Skeletal muscle tissue (tissue), 4 donors: ENCODE data around the gene SAPCD2. TPM values are rescaled to one million over a fixed set of nuclear protein-coding genes. Genes with fewer than 3 reads are reported as not detected.
A peak's percentile ranks its signal among the peaks of the same experiment; 100 is the strongest.

Source experiments
- H3K27ac ChIP-seq: one replicate; pipeline ENCODE4 v1.7.0; 2013; ENCODE audit warnings: mild to moderate bottlenecking, low read depth, low read length, inconsistent platforms
- H3K27me3 ChIP-seq, 3 donors: one replicate each; pipeline ENCODE4 v1.7.0; 2013; ENCODE audit warnings: low read length in 3 of 3; ENCODE audit not compliant: control insufficient read depth in 3 of 3, insufficient read depth in 3 of 3
- H3K36me3 ChIP-seq, 3 donors: one replicate each; pipeline ENCODE4 v1.7.0; 2013; ENCODE audit warnings: low read length in 3 of 3; ENCODE audit not compliant: control insufficient read depth in 3 of 3, insufficient read depth in 3 of 3
- H3K4me1 ChIP-seq, 3 donors: one replicate each; pipeline ENCODE4 v1.7.0; 2013; ENCODE audit warnings: low read length in 3 of 3, mild to moderate bottlenecking in 3 of 3; ENCODE audit not compliant: control insufficient read depth in 3 of 3, insufficient read depth in 3 of 3
- H3K4me3 ChIP-seq, 3 donors: one replicate each; pipeline ENCODE4 v1.7.0; 2013; ENCODE audit warnings: low read length in 3 of 3
- H3K9ac ChIP-seq, 3 donors: one replicate each; pipeline ENCODE4 v1.7.0; 2013; ENCODE audit warnings: low read length in 3 of 3, mild to moderate bottlenecking in 3 of 3, moderate library complexity in 2 of 3, low read depth in 1 of 3
- H3K9me3 ChIP-seq, 3 donors: one replicate each; pipeline ENCODE4 v1.7.0; 2013; ENCODE audit warnings: low read length in 3 of 3; ENCODE audit not compliant: control insufficient read depth in 3 of 3
- total RNA-seq: library from RNA; depleted of rRNA; stranded (reverse); fragments of >200 nt; gene quantifications from one replicate; pipeline ENCODE4 v1.2.3, GENCODE V29; 2014
- donor health status: Osteomylitis.

SAPCD2 gene
- total RNA-seq, 1 donor from 2014 or later, result 1.0 TPM

DNA sequence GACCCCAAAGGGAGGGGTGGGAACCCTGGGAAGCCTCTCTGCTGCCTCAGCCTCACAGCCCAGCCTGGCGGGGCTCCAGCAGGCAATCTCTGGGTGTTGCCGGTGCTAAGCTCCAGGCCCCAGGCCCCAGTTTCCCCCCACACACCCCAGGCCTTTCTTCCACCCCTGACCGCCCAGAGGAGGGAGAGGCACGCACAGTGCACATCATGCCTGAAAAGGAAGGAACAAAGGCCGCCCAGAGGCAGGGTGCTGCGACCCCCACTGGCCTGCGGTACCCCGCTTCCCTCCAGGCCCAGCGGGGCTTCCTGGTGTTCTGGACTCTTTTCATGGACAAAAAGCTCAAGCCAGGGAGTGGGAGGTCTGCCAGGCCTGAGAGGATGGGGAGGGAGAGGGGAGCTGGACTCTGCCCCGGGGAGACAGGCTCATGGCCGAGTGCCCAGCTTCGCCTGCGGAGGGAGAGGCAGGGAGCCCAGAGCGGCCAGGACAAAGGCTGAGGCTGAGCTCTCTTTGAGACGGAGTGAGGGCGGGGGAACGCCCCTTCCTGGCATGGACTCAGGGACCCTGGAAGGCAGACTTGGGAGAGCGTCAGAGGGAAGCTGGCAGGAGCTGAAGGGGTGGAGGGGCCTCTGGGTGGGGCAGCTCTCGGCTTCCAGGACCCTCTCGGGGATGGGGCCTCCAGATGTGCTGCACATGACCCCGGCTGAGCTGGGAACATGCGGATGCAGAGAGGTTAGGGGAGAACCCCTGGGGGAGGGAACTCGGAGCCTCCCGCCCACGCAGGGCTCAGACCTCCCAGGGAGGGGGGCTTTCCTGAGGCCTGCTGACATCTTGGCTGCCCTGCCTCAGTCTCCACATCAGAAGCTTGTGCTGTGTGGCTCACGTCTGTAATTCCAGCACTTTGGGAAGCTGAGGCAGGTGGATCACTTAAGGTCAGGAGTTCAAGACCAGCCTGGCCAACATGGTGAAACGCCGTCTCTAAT, 14.7 kb downstream of the SAPCD2 start:
- Histone ChIP-seq H3K27ac (peak overlapping the region; percentile 56), H3K36me3 (no peaks in the 10 kb centered on the region), H3K4me1 (peaks cover 20 to 29% (median 22%) of the 10 kb centered on the region in 3 donors), H3K27me3 (peaks cover 38 to 51% (median 50%) of the 10 kb centered on the region in 3 donors), H3K9me3 (no peaks in the 10 kb centered on the region), H3K4me3 (peak overlapping the region in 1 of 3 donors; percentile 35), H3K9ac (peak overlapping the region in 1 of 3 donors; percentile 50)

DNA sequence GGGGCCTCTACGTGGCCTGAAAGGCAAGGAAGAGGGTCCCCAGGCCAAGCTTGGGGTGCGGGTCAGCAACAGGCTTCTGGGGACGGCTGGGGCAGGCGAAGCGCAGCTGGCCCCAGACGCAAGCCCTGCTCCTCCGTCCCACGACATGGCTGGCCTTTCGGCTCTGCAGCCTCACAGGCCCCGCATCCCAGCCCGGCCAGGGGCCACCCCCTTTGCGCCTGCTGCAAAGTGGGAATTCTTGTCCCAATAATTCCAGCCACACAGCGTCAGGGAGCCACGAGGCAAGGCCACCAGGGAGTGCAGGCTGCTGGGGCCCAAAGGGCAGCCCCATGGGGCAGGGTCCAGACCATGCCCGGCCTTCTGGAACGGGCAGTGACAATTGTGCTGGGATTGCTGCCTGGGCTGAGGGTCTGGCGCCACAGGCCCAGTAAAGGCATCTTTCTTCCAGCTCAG, 15.4 kb downstream of the SAPCD2 start:
- peaks cover 45 to 57% (median 56%) of the 10 kb centered on the region in 3 donors for H3K27me3 ChIP-seq
- peaks cover 20 to 29% (median 22%) of the 10 kb centered on the region in 3 donors for H3K4me1 ChIP-seq
- no peaks in the 10 kb centered on the region for H3K9me3 ChIP-seq
- H3K4me3 ChIP-seq, result no peak overlapping the region
- peak overlapping the region; percentile 56 for H3K27ac ChIP-seq
- H3K9ac ChIP-seq, result peak overlapping the region in 1 of 3 donors; percentile 50
- H3K36me3 ChIP-seq, result no peaks in the 10 kb centered on the region

DNA sequence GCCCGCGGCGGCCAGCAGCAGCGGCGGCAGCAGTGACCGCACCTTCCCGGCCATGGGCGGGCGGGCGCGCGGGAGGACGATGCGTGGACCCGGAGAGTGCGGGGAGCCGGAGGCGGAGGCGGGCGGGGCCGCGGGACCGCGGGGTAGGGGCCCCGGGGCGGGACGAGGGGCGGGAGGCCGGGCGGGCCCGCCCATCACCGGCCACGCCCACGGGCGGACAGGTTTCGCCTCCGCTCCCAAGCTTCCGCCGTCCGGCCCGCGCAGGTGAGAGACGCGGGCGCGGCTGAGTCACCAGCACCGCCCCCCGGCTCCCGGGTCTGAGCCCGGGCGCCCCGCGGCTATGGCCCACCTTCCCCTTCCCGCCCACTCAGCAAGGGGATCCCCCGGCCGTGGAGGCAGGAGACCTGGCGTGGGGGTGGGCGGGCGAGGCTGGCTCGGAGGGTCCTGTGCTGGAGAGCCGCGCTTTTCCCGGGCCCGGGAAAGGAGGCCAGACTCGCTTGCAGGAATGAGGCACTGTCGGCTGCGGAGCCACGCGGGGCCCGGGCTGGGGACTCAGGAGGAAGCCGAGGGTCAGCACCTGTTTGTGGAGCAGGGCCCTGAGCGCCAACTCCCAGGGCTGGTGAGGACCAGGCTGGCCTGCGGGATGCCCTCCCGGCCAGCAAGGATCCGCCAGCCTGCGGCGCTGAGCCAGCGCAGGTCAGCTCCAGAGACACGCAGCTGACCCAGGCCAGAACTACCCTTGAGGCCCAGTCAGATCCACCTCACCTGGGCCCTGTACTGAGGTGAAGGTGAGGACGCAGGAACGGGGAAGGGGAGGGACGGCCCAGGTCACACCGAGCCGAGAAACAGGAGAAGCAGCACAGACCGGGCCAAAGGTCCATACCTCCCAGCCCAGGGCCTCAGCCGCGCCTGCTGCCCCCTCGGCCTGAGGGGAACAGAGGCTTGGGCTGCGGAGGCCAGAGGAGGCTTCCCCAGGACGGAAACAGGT, 16.1 kb downstream of the SAPCD2 start, which contains the start of gene ENTPD2:
Gene ENTPD2 (minus strand): TSS at position 118 of the 988 bp plus-strand sequence. CDS start 64 bp downstream, at position 54.
- Histone ChIP-seq H3K27me3 (peaks cover 52 to 64% (median 63%) of the 10 kb centered on the region in 3 donors), H3K4me1 (peaks cover 22 to 32% (median 22%) of the 10 kb centered on the region in 3 donors), H3K9me3 (no peaks in the 10 kb centered on the region), H3K9ac (peak within 1 kb of the TSS in 1 of 3 donors; percentile 33), H3K36me3 (no peaks in the 10 kb centered on the region), H3K4me3 (no peak within 1 kb of the TSS), H3K27ac (peak within 1 kb of the TSS; percentile 25)

DNA sequence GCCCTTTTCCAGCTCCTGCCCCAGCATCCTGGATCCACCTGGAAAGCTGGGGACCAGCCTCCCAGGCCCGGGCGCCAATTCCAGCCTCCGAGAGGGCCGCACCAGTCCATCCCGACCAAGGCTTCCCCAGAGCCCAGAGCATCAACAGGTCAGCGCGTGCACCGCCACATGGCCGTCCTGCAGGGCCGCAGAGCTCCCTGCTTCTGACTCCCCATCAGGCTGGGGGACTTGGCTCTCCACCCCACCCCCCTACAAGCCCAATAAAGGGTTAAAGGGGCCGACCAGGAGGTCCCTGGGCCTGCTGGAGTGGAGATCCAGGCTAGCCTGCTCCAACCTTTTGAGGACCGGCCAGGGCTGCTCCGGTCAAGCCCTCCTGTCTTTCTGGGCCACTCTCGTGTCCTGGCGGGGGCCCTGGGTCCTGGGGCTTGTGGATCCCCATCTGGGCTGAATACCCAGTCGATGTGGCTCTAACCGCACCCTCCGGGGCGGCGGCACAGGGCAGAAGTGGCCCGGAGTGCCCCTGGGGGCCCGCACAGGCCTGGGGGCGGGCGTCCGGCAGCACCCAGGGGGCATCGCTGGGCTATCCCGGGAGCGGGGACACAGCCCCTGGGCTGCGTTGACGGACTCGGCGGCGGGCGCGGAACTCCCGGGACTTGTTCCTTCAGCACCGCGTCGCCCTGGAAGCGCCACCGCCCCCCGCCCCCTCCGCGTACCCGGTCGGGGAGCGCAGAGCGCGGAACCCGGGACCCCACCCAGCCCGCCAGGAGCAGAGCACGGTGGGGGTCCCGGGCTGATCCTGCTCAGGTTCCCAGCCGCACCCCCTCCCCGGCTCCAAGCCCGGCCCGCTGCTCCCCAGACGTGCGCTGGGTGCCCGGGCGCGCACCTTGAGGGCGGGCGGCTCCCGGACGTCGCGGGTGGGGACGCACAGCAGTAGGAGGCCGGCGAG, 17.1 kb downstream of the SAPCD2 start:
- peaks cover 22 to 35% (median 25%) of the 10 kb centered on the region in 3 donors for H3K4me1 ChIP-seq
- peak overlapping the region in 1 of 3 donors; percentile 33 for H3K9ac ChIP-seq
- peaks cover 53 to 71% (median 68%) of the 10 kb centered on the region in 3 donors for H3K27me3 ChIP-seq
- H3K36me3 ChIP-seq, result no peaks in the 10 kb centered on the region
- H3K27ac ChIP-seq, result no peak overlapping the region
- H3K9me3 ChIP-seq, result no peaks in the 10 kb centered on the region
- H3K4me3 ChIP-seq, result no peak overlapping the region

DNA sequence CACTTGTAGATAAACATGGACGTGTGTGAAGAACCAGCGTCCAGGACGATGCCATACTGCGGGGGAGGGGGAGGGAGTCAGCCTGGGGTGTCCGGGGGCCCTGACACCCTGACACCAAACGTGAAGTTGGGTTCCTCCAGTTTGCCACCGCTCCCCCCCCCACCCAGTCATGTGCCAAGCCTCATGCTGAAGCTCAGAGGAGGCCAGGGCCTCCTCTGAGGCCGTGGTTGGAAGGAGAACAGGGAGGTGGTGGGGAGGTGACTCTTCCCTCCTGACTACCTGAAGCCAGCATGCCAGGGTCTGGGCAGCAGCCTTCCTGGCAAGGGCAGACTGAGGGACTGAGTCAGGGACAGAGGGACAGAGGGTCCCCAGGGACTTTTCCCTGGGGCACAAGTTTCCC, 18.1 kb downstream of the SAPCD2 start:
- Histone ChIP-seq H3K4me1 (peaks cover 22 to 35% (median 27%) of the 10 kb centered on the region in 3 donors), H3K27me3 (peaks cover 62 to 81% (median 78%) of the 10 kb centered on the region in 3 donors)

DNA sequence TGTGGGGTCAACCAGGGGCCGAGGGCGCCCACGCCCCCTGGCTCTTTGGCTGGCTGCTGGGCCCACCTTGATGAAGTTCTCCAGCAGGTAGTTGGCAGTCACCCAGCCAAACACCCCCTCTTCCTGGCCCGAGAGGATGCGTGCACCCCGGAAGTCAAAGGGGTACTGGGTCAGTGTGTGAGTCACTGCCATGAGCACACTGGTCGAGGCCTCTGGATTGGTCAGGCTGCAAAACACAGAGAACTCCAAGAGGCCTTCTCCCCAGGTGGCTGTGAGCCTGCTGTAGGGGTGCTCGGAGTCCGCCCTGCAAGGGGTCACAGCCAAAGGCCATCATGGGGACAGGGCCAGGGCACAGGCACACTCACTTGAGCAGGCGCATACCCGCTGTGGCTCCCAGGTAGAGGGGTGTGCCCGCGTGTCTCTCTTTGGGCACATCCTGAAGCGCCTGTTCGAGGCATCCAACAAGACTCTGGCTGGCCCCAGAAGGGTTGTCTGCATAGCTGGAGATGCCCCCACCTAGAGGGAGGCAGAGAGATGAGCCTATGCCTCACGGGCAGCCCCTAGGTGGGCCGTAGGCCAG, 19.1 kb downstream of the SAPCD2 start:
- Histone ChIP-seq H3K36me3 (no peaks in the 10 kb centered on the region), H3K9me3 (no peaks in the 10 kb centered on the region), H3K27ac (no peak overlapping the region), H3K4me1 (peaks cover 25 to 35% (median 29%) of the 10 kb centered on the region in 3 donors), H3K9ac (no peak overlapping the region), H3K4me3 (no peak overlapping the region), H3K27me3 (peaks cover 72 to 85% (median 75%) of the 10 kb centered on the region in 3 donors)

More for the DNA sequence above, 18.1 kb downstream of the SAPCD2 start:
- Histone ChIP-seq H3K4me3 (no peak overlapping the region), H3K9me3 (no peaks in the 10 kb centered on the region), H3K9ac (no peak overlapping the region), H3K36me3 (no peaks in the 10 kb centered on the region), H3K27ac (no peak overlapping the region)

DNA sequence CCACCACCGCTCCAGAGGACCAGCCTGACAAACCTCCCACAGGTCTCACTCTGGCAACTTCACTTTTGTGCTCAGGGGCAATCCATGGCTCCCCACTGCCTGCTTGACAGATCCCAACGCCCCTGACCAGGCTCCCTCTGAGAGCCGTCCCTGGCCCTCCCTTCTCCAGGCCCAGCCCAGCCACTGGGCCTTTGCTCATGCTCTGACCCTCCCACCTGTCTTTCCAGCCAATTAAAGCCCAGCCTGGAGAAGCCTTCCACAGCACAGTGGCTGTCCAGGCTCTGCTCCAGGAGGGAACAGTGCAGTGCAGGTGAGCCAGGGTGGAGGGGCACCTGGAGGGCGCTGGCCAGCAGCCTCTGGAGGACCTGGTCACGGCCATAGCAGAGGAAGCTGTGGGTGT, 19.8 kb downstream of the SAPCD2 start:
- Histone ChIP-seq H3K27me3 (peaks cover 68 to 79% (median 71%) of the 10 kb centered on the region in 3 donors), H3K36me3 (no peaks in the 10 kb centered on the region), H3K9me3 (no peaks in the 10 kb centered on the region), H3K4me3 (no peak overlapping the region), H3K27ac (no peak overlapping the region), H3K4me1 (peaks cover 23 to 36% (median 30%) of the 10 kb centered on the region in 3 donors), H3K9ac (no peak overlapping the region)

DNA sequence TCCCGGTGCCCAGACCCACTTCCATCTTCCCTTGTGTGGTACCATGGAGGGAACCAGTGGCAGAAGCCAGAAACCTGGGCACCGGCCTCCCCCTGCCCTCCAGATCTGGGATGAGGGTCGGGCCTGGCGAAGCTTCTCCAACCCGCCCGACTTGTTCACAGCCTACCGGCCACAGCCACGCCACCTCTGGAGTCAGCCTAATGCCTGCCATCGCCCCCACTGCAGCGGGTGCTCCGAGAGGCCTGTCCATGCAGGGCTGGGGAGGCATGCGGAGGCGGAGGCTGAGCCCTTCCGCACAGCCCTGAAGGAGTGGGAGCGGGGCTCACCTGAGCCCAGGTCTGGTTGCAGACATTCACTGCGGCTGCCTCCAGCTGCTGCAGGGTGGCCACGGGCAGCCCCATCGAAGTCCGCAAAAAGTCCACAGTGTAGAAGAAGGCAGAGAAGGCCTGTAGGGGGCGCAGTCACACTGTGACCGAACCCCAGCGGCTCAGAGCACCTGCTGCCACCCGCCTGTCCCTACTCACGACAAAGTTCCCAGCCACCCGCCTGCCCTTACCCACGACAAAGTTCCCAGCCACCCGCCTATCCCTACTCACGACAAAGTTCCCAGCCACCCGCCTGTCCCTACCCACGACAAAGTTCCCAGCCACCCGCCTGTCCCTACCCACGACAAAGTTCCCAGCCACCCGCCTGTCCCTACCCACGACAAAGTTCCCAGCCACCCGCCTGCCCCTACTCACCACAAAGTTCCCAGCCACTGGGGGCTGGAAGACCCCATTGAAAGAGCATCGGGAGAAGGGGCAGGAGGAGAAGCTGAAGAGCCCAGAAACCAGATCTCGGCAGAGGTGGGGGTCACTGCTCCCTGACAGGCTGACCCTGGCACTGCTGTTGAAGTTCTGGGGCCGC, 20.6 kb downstream of the SAPCD2 start:
- Histone ChIP-seq H3K4me1 (peaks cover 20 to 36% (median 30%) of the 10 kb centered on the region in 3 donors), H3K9ac (no peak overlapping the region)

More for the DNA sequence above, 20.6 kb downstream of the SAPCD2 start:
- H3K27ac ChIP-seq, result no peak overlapping the region
- H3K27me3 ChIP-seq, result peaks cover 63 to 73% (median 69%) of the 10 kb centered on the region in 3 donors
- no peak overlapping the region for H3K4me3 ChIP-seq
- H3K36me3 ChIP-seq, result no peaks in the 10 kb centered on the region
- no peaks in the 10 kb centered on the region for H3K9me3 ChIP-seq
